Esophagus squamous epithelium (tissue), 4 donors: ENCODE measurements around the gene FOXP1.

Experiments
- POLR2A ChIP-seq, 4 donors: fragments of 450-650 bp; IDR thresholded peaks; one replicate each; pipeline ENCODE4 v1.6.1; 2017; ENCODE audit warnings: antibody characterized with exemption in 4 of 4, mild to moderate bottlenecking in 4 of 4, moderate library complexity in 3 of 4
- TF ChIP-seq, protein P1 (sequence below), 6 experiments: fragments of 450-650 bp in 4 of 6; fragments of 200-600 bp in 2 of 6; sonication (generic) in 2 of 6; IDR thresholded peaks; one replicate each; pipeline ENCODE4 v1.5.1; 2016 to 2019; ENCODE audit warnings: antibody characterized with exemption in 6 of 6, mild to moderate bottlenecking in 4 of 6, moderate library complexity in 4 of 6

DNA sequence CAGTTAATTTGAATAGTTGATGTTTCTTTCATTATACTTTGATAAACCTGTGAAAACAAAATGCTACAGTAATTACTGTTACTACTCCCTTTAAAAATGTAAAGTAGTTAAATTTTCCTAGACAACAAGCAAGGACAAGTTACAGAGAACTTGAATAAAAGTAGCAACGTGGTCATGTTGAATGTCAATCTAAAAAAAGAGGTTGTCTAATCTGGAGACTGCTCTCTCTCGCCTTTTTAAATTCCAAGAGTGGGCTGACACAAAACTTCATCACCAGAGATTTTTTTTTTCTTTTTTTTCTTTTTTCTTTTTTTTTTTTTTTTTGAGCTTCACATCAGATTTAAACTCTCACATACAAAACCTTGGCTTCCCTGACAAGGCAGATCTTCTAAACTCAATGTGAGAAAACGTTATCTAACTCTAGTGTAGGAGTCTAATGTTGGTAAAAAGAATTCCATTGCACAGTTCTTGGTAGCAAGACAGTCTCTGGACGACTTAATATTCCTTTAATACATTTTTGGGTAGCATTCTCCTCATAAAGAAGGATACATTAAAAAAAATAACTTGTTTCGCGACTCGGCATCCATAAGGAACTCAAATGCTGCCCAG lies 4.1 kb downstream of the FOXP1 start:
- TF ChIP-seq, protein P1, sequence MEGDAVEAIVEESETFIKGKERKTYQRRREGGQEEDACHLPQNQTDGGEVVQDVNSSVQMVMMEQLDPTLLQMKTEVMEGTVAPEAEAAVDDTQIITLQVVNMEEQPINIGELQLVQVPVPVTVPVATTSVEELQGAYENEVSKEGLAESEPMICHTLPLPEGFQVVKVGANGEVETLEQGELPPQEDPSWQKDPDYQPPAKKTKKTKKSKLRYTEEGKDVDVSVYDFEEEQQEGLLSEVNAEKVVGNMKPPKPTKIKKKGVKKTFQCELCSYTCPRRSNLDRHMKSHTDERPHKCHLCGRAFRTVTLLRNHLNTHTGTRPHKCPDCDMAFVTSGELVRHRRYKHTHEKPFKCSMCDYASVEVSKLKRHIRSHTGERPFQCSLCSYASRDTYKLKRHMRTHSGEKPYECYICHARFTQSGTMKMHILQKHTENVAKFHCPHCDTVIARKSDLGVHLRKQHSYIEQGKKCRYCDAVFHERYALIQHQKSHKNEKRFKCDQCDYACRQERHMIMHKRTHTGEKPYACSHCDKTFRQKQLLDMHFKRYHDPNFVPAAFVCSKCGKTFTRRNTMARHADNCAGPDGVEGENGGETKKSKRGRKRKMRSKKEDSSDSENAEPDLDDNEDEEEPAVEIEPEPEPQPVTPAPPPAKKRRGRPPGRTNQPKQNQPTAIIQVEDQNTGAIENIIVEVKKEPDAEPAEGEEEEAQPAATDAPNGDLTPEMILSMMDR (IDR thresholded peaks at IDR 0.05) = no peak
- TF ChIP-seq POLR2A (IDR thresholded peaks at IDR 0.05) = no peak
